GM23338 (cell line): ENCODE results near the gene C2orf42. TPM values are rescaled to one million over a fixed set of nuclear protein-coding genes. Genes with fewer than 3 reads are reported as not detected.

Source experiments
- ATAC-seq: fragments of 200-7000 bp; cut with Tn5 transposase; 3 replicates; pipeline ENCODE4 v1.9.1; 2020
- DNase-seq: peaks from one replicate; pipeline ENCODE4 v3.0.0-alpha.2; 2015; ENCODE audit warnings: low spot score
- H2AFZ ChIP-seq: fragments of 200-600 bp; sonication (generic); 2 replicates; pipeline ENCODE4 v1.8.0; 2016; ENCODE audit warnings: antibody characterized with exemption, mild to moderate bottlenecking, moderate library complexity
- H3F3A ChIP-seq: fragments of 200-600 bp; sonication (generic); replicated peaks from 2 replicates; pipeline ENCODE4 v1.8.0; 2017; ENCODE audit warnings: antibody characterized with exemption, mixed run types, low read depth
- H3K27ac ChIP-seq: fragments of 200-600 bp; sonication (generic); 2 replicates; pipeline ENCODE4 v1.6.1; 2016; ENCODE audit warnings: low read depth
- H3K27me3 ChIP-seq: fragments of 200-600 bp; sonication (generic); 2 replicates; pipeline ENCODE4 v1.8.0; 2016; ENCODE audit warnings: mild to moderate bottlenecking, mixed run types, moderate library complexity; ENCODE audit not compliant: insufficient read depth
- H3K36me3 ChIP-seq: fragments of 200-600 bp; sonication (generic); 2 replicates; pipeline ENCODE4 v1.8.0; 2016; ENCODE audit warnings: mild to moderate bottlenecking; ENCODE audit not compliant: insufficient read depth
- H3K4me1 ChIP-seq: fragments of 200-600 bp; sonication (generic); 2 replicates; pipeline ENCODE4 v1.8.0; 2016; ENCODE audit warnings: mild to moderate bottlenecking, moderate library complexity; ENCODE audit not compliant: insufficient read depth
- H3K4me2 ChIP-seq: fragments of 200-600 bp; sonication (generic); 2 replicates; pipeline ENCODE4 v1.7.1; 2017; ENCODE audit warnings: mixed run types
- H3K4me3 ChIP-seq: fragments of 200-600 bp; sonication (generic); 2 replicates; pipeline ENCODE4 v1.6.1; 2016; ENCODE audit warnings: mixed run types
- H3K79me2 ChIP-seq: fragments of 200-600 bp; sonication (generic); replicated peaks from 2 replicates; pipeline ENCODE4 v1.8.0; 2017; ENCODE audit warnings: mild to moderate bottlenecking; ENCODE audit not compliant: insufficient read depth
- H3K9me2 ChIP-seq: fragments of 200-600 bp; sonication (generic); 2 replicates; pipeline ENCODE4 v1.8.0; 2017; ENCODE audit not compliant: insufficient read depth
- H4K20me1 ChIP-seq: fragments of 200-600 bp; sonication (generic); replicated peaks from 2 replicates; pipeline ENCODE4 v1.8.0; 2017; ENCODE audit warnings: mild to moderate bottlenecking; ENCODE audit not compliant: insufficient read depth
- H3K27ac Mint-ChIP-seq: 2 replicates; pipeline ENCODE4 v1.8.0; 2020; ENCODE audit warnings: inconsistent platforms, mild to moderate bottlenecking, moderate library complexity, mixed read lengths
- H3K27me3 Mint-ChIP-seq: 3 replicates; pipeline ENCODE4 v1.8.0; 2022; ENCODE audit warnings: low read depth, mild to moderate bottlenecking, moderate library complexity, mixed read lengths, inconsistent platforms; ENCODE audit not compliant: insufficient read depth, poor library complexity
- H3K36me3 Mint-ChIP-seq: 3 replicates; pipeline ENCODE4 v1.8.0; 2021; ENCODE audit warnings: low read depth, mild to moderate bottlenecking, inconsistent platforms, moderate library complexity, mixed read lengths
- H3K4me1 Mint-ChIP-seq: 3 replicates; pipeline ENCODE4 v1.8.0; 2020; ENCODE audit warnings: mild to moderate bottlenecking, inconsistent platforms, mixed read lengths
- H3K4me3 Mint-ChIP-seq: 3 replicates; pipeline ENCODE4 v1.8.0; 2021; ENCODE audit warnings: moderate library complexity, mild to moderate bottlenecking, inconsistent platforms, mixed read lengths
- H3K9me3 Mint-ChIP-seq: 3 replicates; pipeline ENCODE4 v1.8.0; 2020; ENCODE audit warnings: moderate library complexity, mild to moderate bottlenecking, inconsistent platforms, mixed read lengths
- CREB1 ChIP-seq: fragments of 250-450 bp; sonication (Bioruptor Pico); IDR thresholded peaks from 2 replicates; pipeline ENCODE4 v1.5.0; 2020; ENCODE audit warnings: low read depth, mild to moderate bottlenecking, moderate library complexity
- ETS1 ChIP-seq: IDR thresholded peaks from 2 replicates; pipeline ENCODE4 v1.6.1; 2016; ENCODE audit warnings: antibody characterized with exemption
- EZH2 ChIP-seq: fragments of 200-600 bp; sonication (generic); IDR thresholded peaks from one replicate; pipeline ENCODE4 v1.8.0; 2017; ENCODE audit warnings: antibody characterized with exemption, mild to moderate bottlenecking, low read depth; ENCODE audit not compliant: unreplicated experiment
- EZH2phosphoT487 ChIP-seq: fragments of 200-600 bp; sonication (generic); IDR thresholded peaks from one replicate; pipeline ENCODE4 v1.8.1; 2018; ENCODE audit warnings: antibody characterized with exemption; ENCODE audit not compliant: unreplicated experiment
- POLR2AphosphoS5 ChIP-seq: IDR thresholded peaks from 2 replicates; pipeline ENCODE4 v1.6.1; 2016; ENCODE audit warnings: antibody characterized with exemption, low read depth
- REST ChIP-seq: IDR thresholded peaks from one replicate; pipeline ENCODE4 v1.6.1; 2018; ENCODE audit warnings: antibody characterized with exemption; ENCODE audit not compliant: unreplicated experiment
- STAT1 ChIP-seq: IDR thresholded peaks from one replicate; pipeline ENCODE4 v1.6.1; 2016; ENCODE audit warnings: antibody characterized with exemption; ENCODE audit not compliant: unreplicated experiment
- ZNF114 ChIP-seq: fragments of 250-450 bp; sonication (Bioruptor Pico); IDR thresholded peaks from 2 replicates; pipeline ENCODE4 v1.5.0; 2020; ENCODE audit warnings: mild to moderate bottlenecking, moderate library complexity
- ZNF331 ChIP-seq: fragments of 250-450 bp; sonication (Bioruptor Pico); IDR thresholded peaks from 2 replicates; pipeline ENCODE4 v1.5.0; 2020; ENCODE audit warnings: low read depth, mild to moderate bottlenecking, moderate library complexity
- polyA plus RNA-seq: library from polyadenylated mRNA; unstranded; fragments of >200 nt; fragmentation: Nextera tagmentation; extraction: Ambion mirVana; gene quantifications from 2 replicates; pipeline ENCODE4 v1.2.1, GENCODE V29; 2016
- total RNA-seq: library from RNA; depleted of rRNA; stranded (reverse); fragments of >200 nt; shearing (Covaris generic); gene quantifications from 2 replicates; pipeline ENCODE4 v1.2.3, GENCODE V29; 2014

The C2orf42 gene
- total and polyA plus RNA-seq, 2 experiments from 2014 or later: 4.3 to 6.9 TPM

- peak overlapping the region; percentile 90 for H3K4me3 Mint-ChIP-seq
- Histone ChIP-seq H3K27ac (peak overlapping the region; percentile 100), H3K4me3 (peak overlapping the region; percentile 67), H3K9me2 (no peaks in the 10 kb centered on the region), H4K20me1 (no peaks in the 10 kb centered on the region), H3K4me2 (peak overlapping the region; percentile 93), H3K4me1 (peaks cover 30% of the 10 kb centered on the region), H3K36me3 (no peaks in the 10 kb centered on the region), H3K27me3 (no peaks in the 10 kb centered on the region), H3F3A (peaks cover 16% of the 10 kb centered on the region), H3K79me2 (no peaks in the 10 kb centered on the region), H2AFZ (no peak overlapping the region)
- H3K4me1 Mint-ChIP-seq: peaks cover 39% of the 10 kb centered on the region
- H3K27ac Mint-ChIP-seq: peak overlapping the region; percentile 99
- H3K9me3 Mint-ChIP-seq: peaks cover 4% of the 10 kb centered on the region; the same call in 2 of the 3 replicates
- no peak for TF ChIP-seq STAT1
- no peak for TF ChIP-seq CREB1 (CRISPR knock-in tag)
- TF ChIP-seq ZNF331 (CRISPR knock-in tag): no peak
- no peak for TF ChIP-seq ZNF114 (CRISPR knock-in tag)
- TF ChIP-seq EZH2phosphoT487: no peak
- TF ChIP-seq ETS1: no peak
- peak; percentile 78 for TF ChIP-seq POLR2AphosphoS5
- ATAC-seq (peak; percentile 58), DNase-seq (peak; percentile 77)
- H3K36me3 Mint-ChIP-seq: no peaks in the 10 kb centered on the region
- H3K27me3 Mint-ChIP-seq: peaks cover 14% of the 10 kb centered on the region
These were observed 65.8 kb downstream of the C2orf42 start for GRCh38 chr2:70124983-70125480.

GRCh38 chr2:70123829-70124116, 67.0 kb downstream of the C2orf42 start:
- TF ChIP-seq CREB1 (CRISPR knock-in tag) (peak; percentile 14), ZNF331 (CRISPR knock-in tag) (no peak), EZH2 (no peak)
- peaks cover 48% of the 10 kb centered on the region for H3K4me1 Mint-ChIP-seq

DNA sequence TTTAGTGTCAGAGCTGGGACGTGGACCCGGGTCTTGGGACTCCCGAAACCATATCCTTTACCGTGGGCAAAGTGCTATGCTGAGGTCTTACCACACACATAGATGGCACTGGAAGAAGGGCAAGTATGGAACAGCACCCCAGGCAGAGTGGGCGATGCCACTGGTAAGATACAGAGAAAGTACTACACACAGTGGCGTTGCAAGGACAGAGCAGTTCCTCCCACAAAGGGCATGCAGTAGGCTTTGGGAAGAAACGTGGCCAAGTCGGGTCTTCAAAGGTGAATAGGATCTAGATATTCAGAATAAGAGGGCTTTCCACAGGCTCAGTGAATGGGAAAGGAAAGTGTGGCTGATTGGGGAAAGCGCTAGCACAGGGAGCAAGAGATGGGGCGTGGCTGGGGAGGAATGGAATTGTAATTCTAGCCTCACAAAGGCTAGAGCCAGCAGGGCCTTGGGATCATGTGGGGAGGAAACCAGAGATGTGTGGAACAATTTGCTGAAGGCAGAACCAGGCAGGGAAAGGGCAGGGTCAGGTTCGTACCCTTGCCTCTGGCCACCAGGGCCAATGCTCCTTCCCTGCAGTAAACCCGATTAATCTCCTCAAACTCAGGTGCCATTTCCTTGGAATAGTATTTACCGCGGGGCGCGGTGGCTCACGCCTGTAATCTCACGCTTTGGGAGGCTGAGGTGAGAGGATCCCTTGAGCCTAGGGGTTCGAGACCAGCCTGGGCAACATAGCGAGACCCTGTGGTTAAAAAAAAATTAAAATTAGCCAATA, 67.6 kb downstream of the C2orf42 start:
- Mint-ChIP-seq H3K36me3 (no peaks in the 10 kb centered on the region), H3K27ac (peak overlapping the region; percentile 99), H3K4me3 (peak overlapping the region; percentile 90), H3K4me1 (peaks cover 47% of the 10 kb centered on the region), H3K9me3 (peaks cover 4% of the 10 kb centered on the region; the same call in 2 of the 3 replicates), H3K27me3 (peaks cover 20% of the 10 kb centered on the region)
- DNase-seq (peak; percentile 96), ATAC-seq (peak; percentile 77)
- Histone ChIP-seq H3K36me3 (no peaks in the 10 kb centered on the region), H3K4me2 (peak overlapping the region; percentile 93), H3K9me2 (no peaks in the 10 kb centered on the region), H3K27me3 (no peaks in the 10 kb centered on the region), H3K27ac (peak overlapping the region; percentile 100), H3F3A (peaks cover 16% of the 10 kb centered on the region), H3K79me2 (no peaks in the 10 kb centered on the region), H2AFZ (no peak overlapping the region), H3K4me1 (peaks cover 39% of the 10 kb centered on the region), H4K20me1 (no peaks in the 10 kb centered on the region), H3K4me3 (peak overlapping the region; percentile 67)
- TF ChIP-seq POLR2AphosphoS5 (peak; percentile 92), ZNF114 (CRISPR knock-in tag) (peak; percentile 76; the same call in 1 of the 2 replicates), CREB1 (CRISPR knock-in tag) (no peak; the same call in 1 of the 2 replicates), REST (no peak)

More at GRCh38 chr2:70123829-70124116, 67.0 kb downstream of the C2orf42 start:
- Histone ChIP-seq H3K36me3 (no peaks in the 10 kb centered on the region), H3K27me3 (no peaks in the 10 kb centered on the region), H3K4me2 (peak overlapping the region; percentile 93), H2AFZ (no peak overlapping the region), H3K4me1 (peaks cover 36% of the 10 kb centered on the region), H3K79me2 (no peaks in the 10 kb centered on the region), H3F3A (peaks cover 16% of the 10 kb centered on the region), H4K20me1 (no peaks in the 10 kb centered on the region), H3K9me2 (no peaks in the 10 kb centered on the region), H3K4me3 (peak overlapping the region; percentile 67), H3K27ac (peak overlapping the region; percentile 100)
- Mint-ChIP-seq H3K27me3 (peaks cover 19% of the 10 kb centered on the region), H3K4me3 (peak overlapping the region; percentile 90), H3K36me3 (no peaks in the 10 kb centered on the region), H3K9me3 (peaks cover 4% of the 10 kb centered on the region; the same call in 2 of the 3 replicates), H3K27ac (peak overlapping the region; percentile 99)
- ATAC-seq (peak; percentile 0; the same call in 1 of the 3 replicates), DNase-seq (no peak)
